Measurements from ENCODE around the gene GALNT3.

Gene GALNT3

GRCh38 chr2:165793779-165794535 is at the start of gene GALNT3:
Gene GALNT3 (minus strand): TSS chr2:165794247. CDS start chr2:165770700, 23,547 bp downstream.
- TF ChIP-seq CTCF (IDR thresholded peaks at IDR 0.05) = no peak
- H3K27ac ChIP-seq = peak within 1 kb of the TSS; percentile 87

- H3K27ac ChIP-seq = no peak overlapping the region
- no peak for TF ChIP-seq ZFX (IDR thresholded peaks at IDR 0.05; ENCODE audit: borderline replicate concordance)
- TF ChIP-seq CTCF (IDR thresholded peaks at IDR 0.05) = no peak
These were observed 49.3 kb upstream of the GALNT3 start for GRCh38 chr2:165843351-165843750.

GRCh38 chr2:165840333-165840958 is 46.4 kb upstream of the GALNT3 start:
- TF ChIP-seq CTCF (IDR thresholded peaks at IDR 0.05) = no peak
- no peak for TF ChIP-seq ZFX (IDR thresholded peaks at IDR 0.05; ENCODE audit: borderline replicate concordance)
- H3K27ac ChIP-seq = no peak overlapping the region

GRCh38 chr2:165839610-165840009 is 45.6 kb upstream of the GALNT3 start:
- no peak overlapping the region for H3K27ac ChIP-seq
- no peak for TF ChIP-seq ZFX (IDR thresholded peaks at IDR 0.05; ENCODE audit: borderline replicate concordance)
- no peak for TF ChIP-seq CTCF (IDR thresholded peaks at IDR 0.05)

GRCh38 chr2:165837122-165837521 is 43.1 kb upstream of the GALNT3 start:
- no peak overlapping the region for H3K27ac ChIP-seq
- TF ChIP-seq CTCF (IDR thresholded peaks at IDR 0.05) = no peak
- TF ChIP-seq ZFX (IDR thresholded peaks at IDR 0.05; ENCODE audit: borderline replicate concordance) = no peak

GRCh38 chr2:165835363-165835762 is 41.3 kb upstream of the GALNT3 start:
- TF ChIP-seq CTCF (IDR thresholded peaks at IDR 0.05) = no peak
- no peak for TF ChIP-seq ZFX (IDR thresholded peaks at IDR 0.05; ENCODE audit: borderline replicate concordance)
- no peak overlapping the region for H3K27ac ChIP-seq

- TF ChIP-seq ZFX (IDR thresholded peaks at IDR 0.05; ENCODE audit: borderline replicate concordance) = no peak
- TF ChIP-seq CTCF (IDR thresholded peaks at IDR 0.05) = no peak
- no peak overlapping the region for H3K27ac ChIP-seq
These were observed 39.1 kb upstream of the GALNT3 start for GRCh38 chr2:165833156-165833555.

All from 22Rv1 (cell line).